HCT116 (cell line): Measurements from ENCODE around the gene ARCN1.

Experiments
- EZH2 ChIP-seq: fragments of 200-600 bp; sonication (generic); IDR thresholded peaks from 2 replicates; pipeline ENCODE4 v1.6.1; 2017; ENCODE audit warnings: antibody characterized with exemption, mixed run types
- JUND ChIP-seq: IDR thresholded peaks from 2 replicates; pipeline ENCODE4 v1.6.1; 2012
- POLR2A ChIP-seq: IDR thresholded peaks from 2 replicates; pipeline ENCODE4 v1.7.0; 2011; ENCODE audit warnings: borderline replicate concordance; ENCODE audit not compliant: insufficient read depth, insufficient read length; ENCODE audit errors: extremely low read depth
- YY1 ChIP-seq: IDR thresholded peaks from 2 replicates; pipeline ENCODE4 v1.6.1; 2011; ENCODE audit warnings: low read length, low read depth, moderate library complexity, mild to moderate bottlenecking; ENCODE audit not compliant: insufficient replicate concordance; ENCODE audit errors: extremely low read depth
- ZNF274 ChIP-seq: fragments of 200-500 bp; sonication (Bioruptor generic); IDR thresholded peaks from 2 replicates; pipeline ENCODE4 v1.6.1; 2014; ENCODE audit warnings: mild to moderate bottlenecking, low read depth, low read length, inconsistent platforms
- TF ChIP-seq, protein P1 (sequence below), 3 experiments: fragments of 200-600 bp in 1 of 3; sonication (generic) in 1 of 3; IDR thresholded peaks in 2 of 3; conservative IDR thresholded peaks in 1 of 3; 2 replicates each; pipeline ENCODE4 v1.5.1; 2012 to 2017; ENCODE audit warnings: low read depth in 2 of 3, low read length in 2 of 3, antibody characterized with exemption in 1 of 3, borderline replicate concordance in 1 of 3, control low read depth in 1 of 3, mild to moderate bottlenecking in 1 of 3, mixed read lengths in 1 of 3, mixed run types in 1 of 3, moderate library complexity in 1 of 3; ENCODE audit not compliant: insufficient read depth in 1 of 3

DNA sequence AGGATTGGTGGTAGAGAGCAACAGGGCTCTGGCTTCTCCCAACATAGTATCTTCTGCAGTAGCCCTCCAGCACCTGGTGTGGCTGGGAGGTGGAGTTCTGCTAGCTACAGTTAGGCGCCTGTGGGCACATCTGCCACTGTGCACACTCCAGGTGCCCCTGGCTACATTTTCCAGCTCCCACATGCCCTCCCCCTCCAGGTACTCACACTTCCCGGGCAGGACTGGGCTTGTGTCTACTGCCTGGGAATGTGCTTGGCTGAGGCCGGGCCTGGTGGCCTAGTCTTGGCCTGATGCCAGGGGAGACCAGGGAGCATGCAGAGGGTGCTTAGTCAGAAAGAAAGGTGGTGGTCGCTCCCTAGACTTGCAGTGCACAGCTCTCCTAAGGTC is 51.1 kb downstream of the ARCN1 start:
- no peak for TF ChIP-seq POLR2A
- TF ChIP-seq, protein P1, sequence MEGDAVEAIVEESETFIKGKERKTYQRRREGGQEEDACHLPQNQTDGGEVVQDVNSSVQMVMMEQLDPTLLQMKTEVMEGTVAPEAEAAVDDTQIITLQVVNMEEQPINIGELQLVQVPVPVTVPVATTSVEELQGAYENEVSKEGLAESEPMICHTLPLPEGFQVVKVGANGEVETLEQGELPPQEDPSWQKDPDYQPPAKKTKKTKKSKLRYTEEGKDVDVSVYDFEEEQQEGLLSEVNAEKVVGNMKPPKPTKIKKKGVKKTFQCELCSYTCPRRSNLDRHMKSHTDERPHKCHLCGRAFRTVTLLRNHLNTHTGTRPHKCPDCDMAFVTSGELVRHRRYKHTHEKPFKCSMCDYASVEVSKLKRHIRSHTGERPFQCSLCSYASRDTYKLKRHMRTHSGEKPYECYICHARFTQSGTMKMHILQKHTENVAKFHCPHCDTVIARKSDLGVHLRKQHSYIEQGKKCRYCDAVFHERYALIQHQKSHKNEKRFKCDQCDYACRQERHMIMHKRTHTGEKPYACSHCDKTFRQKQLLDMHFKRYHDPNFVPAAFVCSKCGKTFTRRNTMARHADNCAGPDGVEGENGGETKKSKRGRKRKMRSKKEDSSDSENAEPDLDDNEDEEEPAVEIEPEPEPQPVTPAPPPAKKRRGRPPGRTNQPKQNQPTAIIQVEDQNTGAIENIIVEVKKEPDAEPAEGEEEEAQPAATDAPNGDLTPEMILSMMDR (IDR thresholded peaks at IDR 0.05 in 2 of 3, conservative IDR thresholded peaks at IDR 0.05 in 1 of 3; ENCODE audit: borderline replicate concordance in 1 of 3, insufficient read depth in 1 of 3, low read depth in 2 of 3, low read length in 2 of 3), result no peak
- TF ChIP-seq ZNF274, result no peak
- TF ChIP-seq YY1, result no peak
- TF ChIP-seq JUND, result no peak
- no peak for TF ChIP-seq EZH2
